PFSK-1 (cell line): Measurements from ENCODE around the gene RPL41.

Experiments used
- FOXP2 ChIP-seq: optimal IDR thresholded peaks from 2 replicates; pipeline ENCODE3; 2011; ENCODE audit warnings: borderline replicate concordance, control low read depth, inconsistent platforms; ENCODE audit not compliant: insufficient read depth; ENCODE audit errors: extremely low read length, extremely low read depth
- POLR2AphosphoS5 ChIP-seq: IDR thresholded peaks from 2 replicates; pipeline ENCODE4 v1.6.1; 2012; ENCODE audit warnings: low read depth, mild to moderate bottlenecking, control low read depth, low read length, moderate library complexity
- SIN3A ChIP-seq: IDR thresholded peaks from 2 replicates; pipeline ENCODE4 v1.6.1; 2012; ENCODE audit warnings: mild to moderate bottlenecking, low read length, moderate library complexity, borderline replicate concordance; ENCODE audit not compliant: insufficient read depth
- TAF1 ChIP-seq: IDR thresholded peaks from 2 replicates; pipeline ENCODE4 v1.6.1; 2012; ENCODE audit warnings: low read length, control low read depth, borderline replicate concordance; ENCODE audit not compliant: insufficient read depth
- TF ChIP-seq, protein P1 (sequence below), 2 experiments: IDR thresholded peaks; 2 replicates each; pipeline versions ENCODE4 v1.6.1 to v1.8.0; 2011 to 2012; ENCODE audit warnings: low read depth in 2 of 2, low read length in 2 of 2, control low read depth in 1 of 2, inconsistent platforms in 1 of 2, mild to moderate bottlenecking in 1 of 2, moderate library complexity in 1 of 2; ENCODE audit not compliant: insufficient read depth in 1 of 2

The RPL41 gene

DNA sequence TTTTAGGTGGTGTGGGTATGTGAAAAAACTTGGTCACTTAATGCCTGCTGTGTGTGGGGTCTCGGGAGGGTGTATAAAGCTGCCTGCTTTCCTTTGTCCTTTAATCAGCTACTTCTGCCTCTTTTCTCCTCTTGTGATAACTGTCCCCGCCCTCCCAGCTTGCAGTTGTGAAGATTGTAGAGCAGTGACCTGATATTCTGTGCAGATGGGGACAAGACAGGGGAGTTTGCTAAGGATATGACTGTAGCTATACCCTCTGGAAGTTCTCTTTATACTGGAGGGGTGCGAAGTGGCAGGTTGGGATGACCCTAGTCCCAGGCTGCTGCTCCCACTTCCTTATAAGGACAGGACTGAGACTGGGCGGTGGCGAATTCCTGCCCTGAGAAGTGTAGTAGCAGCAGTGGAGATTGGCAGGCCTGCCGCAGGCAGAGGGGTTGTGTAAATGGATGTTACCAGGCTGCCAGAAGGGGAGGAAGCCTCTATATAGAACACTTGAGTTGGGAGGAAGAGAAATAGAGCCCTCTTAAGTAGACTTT is 42.6 kb downstream of the RPL41 start:
- TF ChIP-seq TAF1 = no peak
- no peak for TF ChIP-seq FOXP2
- TF ChIP-seq, protein P1, sequence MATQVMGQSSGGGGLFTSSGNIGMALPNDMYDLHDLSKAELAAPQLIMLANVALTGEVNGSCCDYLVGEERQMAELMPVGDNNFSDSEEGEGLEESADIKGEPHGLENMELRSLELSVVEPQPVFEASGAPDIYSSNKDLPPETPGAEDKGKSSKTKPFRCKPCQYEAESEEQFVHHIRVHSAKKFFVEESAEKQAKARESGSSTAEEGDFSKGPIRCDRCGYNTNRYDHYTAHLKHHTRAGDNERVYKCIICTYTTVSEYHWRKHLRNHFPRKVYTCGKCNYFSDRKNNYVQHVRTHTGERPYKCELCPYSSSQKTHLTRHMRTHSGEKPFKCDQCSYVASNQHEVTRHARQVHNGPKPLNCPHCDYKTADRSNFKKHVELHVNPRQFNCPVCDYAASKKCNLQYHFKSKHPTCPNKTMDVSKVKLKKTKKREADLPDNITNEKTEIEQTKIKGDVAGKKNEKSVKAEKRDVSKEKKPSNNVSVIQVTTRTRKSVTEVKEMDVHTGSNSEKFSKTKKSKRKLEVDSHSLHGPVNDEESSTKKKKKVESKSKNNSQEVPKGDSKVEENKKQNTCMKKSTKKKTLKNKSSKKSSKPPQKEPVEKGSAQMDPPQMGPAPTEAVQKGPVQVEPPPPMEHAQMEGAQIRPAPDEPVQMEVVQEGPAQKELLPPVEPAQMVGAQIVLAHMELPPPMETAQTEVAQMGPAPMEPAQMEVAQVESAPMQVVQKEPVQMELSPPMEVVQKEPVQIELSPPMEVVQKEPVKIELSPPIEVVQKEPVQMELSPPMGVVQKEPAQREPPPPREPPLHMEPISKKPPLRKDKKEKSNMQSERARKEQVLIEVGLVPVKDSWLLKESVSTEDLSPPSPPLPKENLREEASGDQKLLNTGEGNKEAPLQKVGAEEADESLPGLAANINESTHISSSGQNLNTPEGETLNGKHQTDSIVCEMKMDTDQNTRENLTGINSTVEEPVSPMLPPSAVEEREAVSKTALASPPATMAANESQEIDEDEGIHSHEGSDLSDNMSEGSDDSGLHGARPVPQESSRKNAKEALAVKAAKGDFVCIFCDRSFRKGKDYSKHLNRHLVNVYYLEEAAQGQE (IDR thresholded peaks at IDR 0.05; ENCODE audit: insufficient read depth in 1 of 2, low read depth in 2 of 2, low read length in 2 of 2) = no peak
- no peak for TF ChIP-seq SIN3A
- no peak; the same call in 1 of the 2 replicates for TF ChIP-seq POLR2AphosphoS5

DNA sequence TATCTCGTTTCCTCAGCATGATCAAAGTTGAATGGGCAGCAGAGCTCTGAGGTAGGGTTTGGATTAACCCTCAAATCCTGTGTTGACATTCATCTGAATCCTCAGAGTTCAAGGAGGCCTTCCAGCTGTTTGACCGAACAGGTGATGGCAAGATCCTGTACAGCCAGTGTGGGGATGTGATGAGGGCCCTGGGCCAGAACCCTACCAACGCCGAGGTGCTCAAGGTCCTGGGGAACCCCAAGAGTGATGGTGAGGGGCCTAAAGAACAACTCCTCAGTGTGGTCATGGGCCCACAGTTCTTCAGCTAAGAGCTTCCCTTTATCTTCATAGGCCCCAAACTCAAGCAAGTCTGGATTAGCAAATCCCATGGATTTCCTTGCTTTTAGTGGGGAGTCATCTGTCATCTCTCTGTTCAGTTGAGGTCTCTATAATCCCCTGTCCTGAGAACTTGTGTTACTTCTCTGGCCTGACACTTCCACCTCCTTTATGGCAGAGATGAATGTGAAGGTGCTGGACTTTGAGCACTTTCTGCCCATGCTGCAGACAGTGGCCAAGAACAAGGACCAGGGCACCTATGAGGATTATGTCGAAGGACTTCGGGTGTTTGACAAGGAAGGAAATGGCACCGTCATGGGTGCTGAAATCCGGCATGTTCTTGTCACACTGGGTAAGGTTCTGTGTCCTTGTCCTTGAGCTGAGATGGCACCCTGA is 43.2 kb downstream of the RPL41 start:
- TF ChIP-seq POLR2AphosphoS5 = peak; percentile 7; the same call in 1 of the 2 replicates
- no peak for TF ChIP-seq TAF1
- TF ChIP-seq, protein P1 (IDR thresholded peaks at IDR 0.05; ENCODE audit: insufficient read depth in 1 of 2, low read depth in 2 of 2, low read length in 2 of 2) = no peak
- TF ChIP-seq FOXP2 = no peak

DNA sequence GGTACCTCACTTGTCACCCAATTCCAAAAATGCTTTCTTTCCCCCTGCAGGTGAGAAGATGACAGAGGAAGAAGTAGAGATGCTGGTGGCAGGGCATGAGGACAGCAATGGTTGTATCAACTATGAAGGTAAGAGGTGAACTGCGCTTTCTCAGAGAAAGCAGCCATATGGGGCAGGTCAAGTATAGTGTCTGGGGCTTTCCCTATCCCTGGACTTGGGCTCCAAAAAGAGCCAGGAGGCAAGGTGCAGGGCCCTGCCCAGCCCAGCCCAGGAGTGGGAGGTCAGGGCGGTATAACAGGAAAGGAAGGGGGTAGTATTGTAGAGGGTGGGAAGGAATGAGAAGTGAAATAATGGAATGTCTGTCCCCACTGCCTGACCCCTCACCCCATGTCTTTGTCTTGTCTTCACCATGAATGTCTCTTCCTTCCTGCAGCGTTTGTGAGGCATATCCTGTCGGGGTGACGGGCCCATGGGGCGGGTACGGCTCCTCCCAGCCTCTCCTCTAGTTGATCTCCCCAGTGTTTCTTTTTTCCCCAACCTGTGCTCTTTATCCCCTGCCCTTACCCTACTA is 43.8 kb downstream of the RPL41 start:
- TF ChIP-seq POLR2AphosphoS5 = peak; percentile 50; the same call in 1 of the 2 replicates
- TF ChIP-seq, protein P1 (IDR thresholded peaks at IDR 0.05; ENCODE audit: insufficient read depth in 1 of 2, low read depth in 2 of 2, low read length in 2 of 2) = no peak

GRCh38 chr12:56160894-56161689 is 44.7 kb downstream of the RPL41 start:
- TF ChIP-seq POLR2AphosphoS5 (no peak), FOXP2 (no peak), TAF1 (no peak), SIN3A (no peak)
- TF ChIP-seq, protein P1 (IDR thresholded peaks at IDR 0.05; ENCODE audit: insufficient read depth in 1 of 2, low read depth in 2 of 2, low read length in 2 of 2) = no peak
